OCI-LY1 (cell line): ENCODE data around the gene CHCHD6.

Source experiments
- CTCF ChIP-seq: fragments of 200-600 bp; sonication (generic), shearing (Covaris generic); IDR thresholded peaks from 2 replicates; pipeline ENCODE4 v1.5.1; 2017; ENCODE audit warnings: mild to moderate bottlenecking, antibody characterized with exemption, low read length, moderate library complexity, mixed read lengths
- EZH2 ChIP-seq: fragments of 200-600 bp; sonication (generic), shearing (Covaris generic); IDR thresholded peaks from 2 replicates; pipeline ENCODE4 v1.8.0; 2017; ENCODE audit warnings: borderline replicate concordance, mixed run types, mild to moderate bottlenecking, antibody characterized with exemption, low read length, moderate library complexity, mixed read lengths

GRCh38 chr3:126867863-126868200 is 163.8 kb downstream of the CHCHD6 start:
- no peak for TF ChIP-seq CTCF
- no peak for TF ChIP-seq EZH2
